HuH-7 (cell line): Measurements from ENCODE around the gene DCHS1.

Source experiments
- DNase-seq: peaks from one replicate; pipeline ENCODE4 v3.0.0; 2011; ENCODE audit warnings: low spot score

Gene DCHS1

GRCh38 chr11:6612213-6613041 lies 43.2 kb downstream of the DCHS1 start, which contains the start of gene TAF10:
Gene TAF10, minus strand, starts transcription at chr11:6612216. Its CDS starts 27 bp downstream, at chr11:6612189.
- peak; percentile 91 for DNase-seq

- DNase-seq: no peak
These were observed 43.7 kb downstream of the DCHS1 start for GRCh38 chr11:6611963-6612212.

- no peak for DNase-seq
These were observed 44.3 kb downstream of the DCHS1 start for GRCh38 chr11:6611092-6611962.

- no peak for DNase-seq
These were observed 45.0 kb downstream of the DCHS1 start for GRCh38 chr11:6610591-6610990.

GRCh38 chr11:6609502-6610015 lies 46.0 kb downstream of the DCHS1 start:
- no peak for DNase-seq

GRCh38 chr11:6608726-6609501 lies 46.7 kb downstream of the DCHS1 start:
- DNase-seq: no peak

GRCh38 chr11:6608011-6608410 lies 47.6 kb downstream of the DCHS1 start:
- DNase-seq: no peak

- no peak for DNase-seq
These were observed 48.3 kb downstream of the DCHS1 start for GRCh38 chr11:6607190-6607795.

- DNase-seq: peak; percentile 97
These were observed 49.0 kb downstream of the DCHS1 start for GRCh38 chr11:6606471-6607189.

- DNase-seq: no peak
These were observed 50.8 kb downstream of the DCHS1 start for GRCh38 chr11:6604790-6605189.

- DNase-seq: peak; percentile 61
These were observed 51.5 kb downstream of the DCHS1 start for GRCh38 chr11:6604081-6604626.

GRCh38 chr11:6603287-6604080 lies 52.1 kb downstream of the DCHS1 start, which contains the start of the genes ILK and RRP8:
Gene ILK, plus strand, starts transcription at chr11:6603774. Its CDS starts 498 bp downstream, at chr11:6604272.
Gene RRP8, minus strand, starts transcription at chr11:6603616. Its CDS starts 114 bp downstream, at chr11:6603502.
- peak; percentile 91 for DNase-seq

GRCh38 chr11:6602096-6602940 lies 53.3 kb downstream of the DCHS1 start:
- no peak for DNase-seq

- no peak for DNase-seq
These were observed 54.6 kb downstream of the DCHS1 start for GRCh38 chr11:6601041-6601461.

- DNase-seq: no peak
These were observed 55.7 kb downstream of the DCHS1 start for GRCh38 chr11:6599881-6600390.

GRCh38 chr11:6599449-6599848 lies 56.2 kb downstream of the DCHS1 start:
- DNase-seq: no peak

GRCh38 chr11:6598555-6598954 lies 57.1 kb downstream of the DCHS1 start:
- DNase-seq: no peak

- no peak for DNase-seq
These were observed 59.3 kb downstream of the DCHS1 start for GRCh38 chr11:6596239-6596877.
